Nephron (organoid): ENCODE data around the gene NPLOC4.

Source experiments
- H3K27ac Mint-ChIP-seq, 3 experiments: 2 replicates each; pipeline ENCODE4 v1.8.0; 2020; ENCODE audit warnings: mixed read lengths in 3 of 3, mild to moderate bottlenecking in 2 of 3, moderate library complexity in 1 of 3
- H3K27me3 Mint-ChIP-seq: 2 replicates; pipeline ENCODE4 v1.8.0; 2021; ENCODE audit warnings: low read depth, mild to moderate bottlenecking, moderate library complexity, mixed read lengths
- H3K36me3 Mint-ChIP-seq: 2 replicates; pipeline ENCODE4 v1.8.0; 2020; ENCODE audit warnings: low read depth, mixed read lengths
- H3K4me1 Mint-ChIP-seq: 2 replicates; pipeline ENCODE4 v1.8.0; 2020; ENCODE audit warnings: mixed read lengths
- H3K4me3 Mint-ChIP-seq, 3 experiments: 2 replicates each; pipeline ENCODE4 v1.8.0; 2020; ENCODE audit warnings: mild to moderate bottlenecking in 3 of 3, mixed read lengths in 3 of 3, moderate library complexity in 2 of 3
- H3K9me3 Mint-ChIP-seq: 2 replicates; pipeline ENCODE4 v1.8.0; 2020; ENCODE audit warnings: mixed read lengths
- TF ChIP-seq, protein P1 (sequence below), 3 experiments: fragments of 200-600 bp; sonication (generic); IDR thresholded peaks; one replicate each; pipeline ENCODE4 v1.5.0; 2021; ENCODE audit warnings: antibody characterized with exemption in 3 of 3; ENCODE audit not compliant: unreplicated experiment in 3 of 3

NPLOC4 gene

DNA sequence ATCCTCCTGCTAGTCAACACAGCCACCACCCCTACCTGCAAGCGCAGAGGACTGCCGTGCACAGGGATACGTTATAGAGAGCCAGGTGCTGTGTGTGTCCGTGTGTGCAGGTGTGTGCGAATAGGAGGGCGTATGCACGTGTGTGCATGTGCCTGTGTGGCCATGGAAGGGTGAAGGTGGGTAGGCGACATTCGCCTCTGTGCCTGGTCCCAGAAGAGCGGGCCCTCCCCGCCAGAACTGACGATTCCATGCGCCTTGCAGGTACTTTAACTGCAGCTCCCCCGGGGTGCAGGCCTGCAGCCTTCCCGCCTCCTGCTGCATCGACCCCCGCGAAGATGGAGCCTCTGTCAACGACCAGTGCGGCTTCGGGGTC is 10.7 kb upstream of the NPLOC4 start:
- Mint-ChIP-seq H3K27ac (no peak overlapping the region), H3K36me3 (no peaks in the 10 kb centered on the region), H3K27me3 (peaks cover 6% of the 10 kb centered on the region), H3K4me3 (no peak overlapping the region), H3K9me3 (no peaks in the 10 kb centered on the region), H3K4me1 (peaks cover 5% of the 10 kb centered on the region)
- TF ChIP-seq, protein P1, sequence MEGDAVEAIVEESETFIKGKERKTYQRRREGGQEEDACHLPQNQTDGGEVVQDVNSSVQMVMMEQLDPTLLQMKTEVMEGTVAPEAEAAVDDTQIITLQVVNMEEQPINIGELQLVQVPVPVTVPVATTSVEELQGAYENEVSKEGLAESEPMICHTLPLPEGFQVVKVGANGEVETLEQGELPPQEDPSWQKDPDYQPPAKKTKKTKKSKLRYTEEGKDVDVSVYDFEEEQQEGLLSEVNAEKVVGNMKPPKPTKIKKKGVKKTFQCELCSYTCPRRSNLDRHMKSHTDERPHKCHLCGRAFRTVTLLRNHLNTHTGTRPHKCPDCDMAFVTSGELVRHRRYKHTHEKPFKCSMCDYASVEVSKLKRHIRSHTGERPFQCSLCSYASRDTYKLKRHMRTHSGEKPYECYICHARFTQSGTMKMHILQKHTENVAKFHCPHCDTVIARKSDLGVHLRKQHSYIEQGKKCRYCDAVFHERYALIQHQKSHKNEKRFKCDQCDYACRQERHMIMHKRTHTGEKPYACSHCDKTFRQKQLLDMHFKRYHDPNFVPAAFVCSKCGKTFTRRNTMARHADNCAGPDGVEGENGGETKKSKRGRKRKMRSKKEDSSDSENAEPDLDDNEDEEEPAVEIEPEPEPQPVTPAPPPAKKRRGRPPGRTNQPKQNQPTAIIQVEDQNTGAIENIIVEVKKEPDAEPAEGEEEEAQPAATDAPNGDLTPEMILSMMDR (IDR thresholded peaks at IDR 0.05; ENCODE audit: unreplicated experiment in 3 of 3) = no peak

DNA sequence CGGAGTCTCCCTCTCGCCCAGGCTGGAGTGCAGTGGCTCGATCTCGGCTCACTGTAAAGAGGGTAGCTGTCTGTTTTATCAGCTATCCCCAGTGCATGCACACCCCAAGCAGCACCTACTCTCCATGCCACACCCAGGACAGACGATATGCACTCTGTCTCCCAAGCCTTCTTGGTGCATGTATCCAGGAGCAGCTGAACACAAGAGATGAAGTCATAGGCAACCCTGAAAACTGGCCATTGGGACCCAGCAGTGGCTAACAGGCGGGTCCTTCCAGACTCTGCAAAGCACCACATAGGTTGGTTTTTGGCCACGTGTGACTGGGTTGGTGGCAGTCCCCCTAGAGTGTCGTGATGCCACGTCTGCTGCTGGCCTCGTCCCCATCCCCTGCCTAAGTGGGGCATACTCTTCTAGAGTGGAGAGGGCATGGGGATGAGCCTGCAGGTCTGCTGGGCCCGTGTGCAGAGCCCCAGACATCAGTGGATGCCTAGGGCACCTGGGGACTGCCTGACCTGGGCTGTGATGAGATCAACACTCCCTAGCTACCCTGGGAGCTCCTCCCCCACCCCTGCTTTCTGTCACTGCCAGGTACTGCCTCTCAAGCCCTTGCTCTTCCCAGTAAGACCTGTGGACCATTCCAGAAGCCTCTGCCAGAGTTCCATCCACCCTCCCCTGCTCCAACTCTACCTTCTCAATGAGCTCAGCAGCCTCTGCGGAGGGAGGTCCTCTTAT is 10.1 kb upstream of the NPLOC4 start:
- TF ChIP-seq, protein P1 (IDR thresholded peaks at IDR 0.05; ENCODE audit: unreplicated experiment in 3 of 3) = no peak
- Mint-ChIP-seq H3K27ac (no peak overlapping the region), H3K4me1 (peaks cover 5% of the 10 kb centered on the region), H3K9me3 (no peaks in the 10 kb centered on the region), H3K27me3 (peaks cover 6% of the 10 kb centered on the region), H3K36me3 (no peaks in the 10 kb centered on the region), H3K4me3 (no peak overlapping the region)

DNA sequence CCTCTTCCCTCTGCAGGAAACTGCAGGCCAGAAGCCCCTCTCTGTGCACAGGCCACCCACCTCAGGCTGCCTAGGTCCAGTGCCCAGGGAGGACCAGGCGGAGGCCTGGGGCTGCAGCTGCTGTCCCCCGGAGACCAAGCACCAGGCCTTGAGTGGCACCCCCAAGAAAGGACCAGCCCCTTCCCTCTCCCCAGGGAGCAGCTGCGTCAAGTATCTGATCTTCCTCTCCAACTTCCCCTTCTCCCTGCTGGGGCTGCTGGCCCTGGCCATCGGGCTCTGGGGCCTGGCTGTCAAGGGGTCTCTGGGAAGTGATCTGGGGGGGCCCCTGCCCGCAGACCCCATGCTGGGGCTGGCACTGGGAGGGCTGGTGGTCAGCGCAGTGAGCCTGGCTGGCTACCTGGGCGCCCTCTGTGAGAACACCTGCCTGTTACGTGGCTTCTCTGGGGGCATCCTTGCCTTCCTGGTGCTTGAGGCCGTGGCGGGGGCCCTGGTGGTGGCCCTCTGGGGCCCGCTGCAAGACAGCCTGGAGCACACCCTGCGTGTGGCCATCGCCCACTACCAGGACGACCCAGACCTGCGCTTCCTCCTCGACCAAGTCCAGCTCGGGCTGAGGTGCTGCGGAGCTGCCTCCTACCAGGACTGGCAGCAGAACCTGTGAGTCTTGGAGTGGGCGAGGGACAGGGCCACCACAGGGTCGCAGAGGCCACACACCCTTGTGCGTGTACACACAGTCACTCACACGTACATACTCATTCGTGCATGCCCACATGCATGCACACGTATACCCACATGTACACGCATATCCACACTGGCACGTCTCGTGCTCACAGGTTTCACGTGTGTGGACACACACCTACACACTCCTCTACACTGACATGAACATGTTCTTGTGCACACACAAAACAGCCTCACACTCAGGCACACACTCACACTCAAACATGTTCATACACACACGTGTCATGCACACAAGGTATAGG is 8.4 kb upstream of the NPLOC4 start:
- Mint-ChIP-seq H3K27ac (no peak overlapping the region), H3K27me3 (peaks cover 6% of the 10 kb centered on the region), H3K36me3 (no peaks in the 10 kb centered on the region), H3K4me1 (no peaks in the 10 kb centered on the region), H3K4me3 (no peak overlapping the region), H3K9me3 (no peaks in the 10 kb centered on the region)
- TF ChIP-seq, protein P1 (IDR thresholded peaks at IDR 0.05; ENCODE audit: unreplicated experiment in 3 of 3) = no peak

DNA sequence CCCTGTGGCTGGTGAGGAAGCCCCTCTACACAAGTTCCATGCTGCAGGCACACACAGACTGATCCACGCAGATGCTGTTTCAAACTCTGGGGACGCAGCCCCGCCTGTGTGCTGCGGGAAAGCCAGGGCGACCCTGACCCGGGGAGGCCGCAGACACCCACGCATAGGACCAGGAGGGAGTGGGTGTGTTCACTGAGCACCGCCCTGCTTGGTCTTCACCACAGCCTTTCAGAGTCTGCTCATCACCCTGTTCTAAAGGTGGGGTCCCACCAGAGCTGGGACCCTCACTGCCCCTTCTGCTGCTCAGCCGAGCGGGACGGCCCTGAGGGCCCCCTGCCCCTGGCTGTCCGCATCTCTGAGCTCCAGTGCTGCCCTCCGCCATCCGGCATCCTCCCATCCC is 7.6 kb upstream of the NPLOC4 start:
- no peaks in the 10 kb centered on the region for H3K4me1 Mint-ChIP-seq

DNA sequence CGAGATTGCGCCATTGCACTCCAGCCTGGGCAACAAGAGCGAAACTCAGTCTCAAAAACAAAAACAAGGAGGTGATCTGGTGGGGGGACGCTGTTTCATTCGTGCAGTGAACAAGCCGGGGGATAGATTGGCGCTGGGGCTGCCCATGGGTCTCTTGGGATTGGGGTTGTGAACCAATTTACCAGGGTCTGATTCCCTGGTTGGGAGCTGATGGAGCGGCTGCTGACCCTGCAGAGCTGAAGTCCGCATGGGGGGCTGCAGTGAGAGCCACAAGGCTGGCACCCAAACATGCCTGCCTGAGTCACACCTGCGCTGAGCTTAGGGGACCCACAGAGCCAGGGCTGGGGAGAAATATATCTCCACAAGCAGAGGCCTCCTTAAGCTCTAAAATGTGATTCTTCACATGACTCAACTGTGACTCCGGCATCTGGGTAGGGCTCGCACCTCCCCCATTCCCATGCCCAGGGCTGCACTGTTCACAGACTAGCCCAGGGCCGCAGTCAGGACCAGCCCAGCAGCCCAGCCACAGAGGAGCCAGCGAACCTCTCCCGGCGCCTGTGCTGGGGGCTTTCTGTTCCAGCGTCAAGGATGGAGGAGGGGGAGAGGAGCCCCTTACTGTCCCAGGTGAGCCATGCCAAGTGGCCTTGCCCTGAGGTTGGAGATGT is 5.0 kb upstream of the NPLOC4 start:
- H3K9me3 Mint-ChIP-seq = no peaks in the 10 kb centered on the region
- TF ChIP-seq, protein P1 (IDR thresholded peaks at IDR 0.05; ENCODE audit: unreplicated experiment in 3 of 3) = no peak
- no peaks in the 10 kb centered on the region for H3K27me3 Mint-ChIP-seq
- H3K4me3 Mint-ChIP-seq = no peak overlapping the region
- H3K4me1 Mint-ChIP-seq = peaks cover 4% of the 10 kb centered on the region
- no peaks in the 10 kb centered on the region for H3K36me3 Mint-ChIP-seq
- no peak overlapping the region for H3K27ac Mint-ChIP-seq

More for the DNA sequence above, 7.6 kb upstream of the NPLOC4 start:
- Mint-ChIP-seq H3K27me3 (peaks cover 6% of the 10 kb centered on the region), H3K27ac (no peak overlapping the region), H3K4me3 (no peak overlapping the region), H3K36me3 (no peaks in the 10 kb centered on the region), H3K9me3 (no peaks in the 10 kb centered on the region)
- TF ChIP-seq, protein P1 (IDR thresholded peaks at IDR 0.05; ENCODE audit: unreplicated experiment in 3 of 3) = no peak
